ENCODE data around the gene MCMBP.
"Not testable (repeated sequence)": the region's sequence is repeated elsewhere in the genome, so short reads cannot be mapped to it uniquely, and the experiment has no call there.

MCMBP gene

GRCh38 chr10:119829429-119829828 is 43.2 kb downstream of the MCMBP start:
- DNase-seq (ENCODE audit: low read depth, low spot score), result no peak

DNA sequence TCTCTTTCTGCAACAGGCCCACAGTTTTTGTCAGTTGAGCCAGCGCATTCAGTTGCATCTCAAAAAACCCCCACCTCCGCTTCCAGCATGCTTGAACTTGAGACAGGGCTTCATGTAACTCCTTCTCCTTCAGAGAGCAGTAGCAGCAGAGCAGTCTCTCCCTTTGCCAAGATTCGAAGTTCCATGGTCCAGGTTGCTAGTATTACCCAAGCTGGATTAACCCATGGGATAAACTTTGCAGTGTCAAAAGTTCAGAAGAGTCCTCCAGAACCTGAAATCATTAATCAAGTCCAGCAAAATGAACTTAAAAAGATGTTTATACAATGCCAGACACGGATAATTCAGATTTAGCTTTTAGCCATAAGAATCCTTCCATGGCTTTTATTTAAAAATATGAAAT is 45.2 kb downstream of the MCMBP start:
- DNase-seq (ENCODE audit: low read depth, low spot score), result no peak

GRCh38 chr10:119826771-119827170 is 45.9 kb downstream of the MCMBP start:
- no peak for DNase-seq (ENCODE audit: low read depth, low spot score)

- no peak for DNase-seq (ENCODE audit: low read depth, low spot score)
Observed at GRCh38 chr10:119824299-119824698, 48.3 kb downstream of the MCMBP start.

GRCh38 chr10:119821182-119821581 is 51.5 kb downstream of the MCMBP start:
- no peak for DNase-seq (ENCODE audit: low read depth, low spot score)

DNA sequence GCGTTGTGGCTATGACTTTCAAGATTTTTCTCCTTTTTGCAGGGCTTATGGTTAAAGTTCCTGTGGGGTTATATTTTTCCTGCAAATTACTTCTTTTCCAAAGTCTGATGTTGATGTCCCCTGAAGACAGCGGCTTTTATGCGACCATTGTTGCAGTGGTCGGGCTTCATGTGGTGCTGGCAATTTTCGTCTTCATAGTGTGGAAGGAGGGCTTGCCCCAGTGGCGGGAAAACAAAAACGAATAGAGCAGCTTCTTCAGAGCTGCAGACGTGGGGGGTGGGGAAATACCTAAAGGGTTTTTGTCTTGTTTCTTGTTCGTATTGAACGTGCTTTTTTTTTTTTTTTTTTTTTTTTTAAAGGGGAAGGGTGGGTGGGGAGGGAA is 53.8 kb downstream of the MCMBP start:
- no peak for DNase-seq (ENCODE audit: low read depth, low spot score)

- DNase-seq (ENCODE audit: low read depth, low spot score), result no peak
Observed at GRCh38 chr10:119817991-119818888, 54.4 kb downstream of the MCMBP start.

DNA sequence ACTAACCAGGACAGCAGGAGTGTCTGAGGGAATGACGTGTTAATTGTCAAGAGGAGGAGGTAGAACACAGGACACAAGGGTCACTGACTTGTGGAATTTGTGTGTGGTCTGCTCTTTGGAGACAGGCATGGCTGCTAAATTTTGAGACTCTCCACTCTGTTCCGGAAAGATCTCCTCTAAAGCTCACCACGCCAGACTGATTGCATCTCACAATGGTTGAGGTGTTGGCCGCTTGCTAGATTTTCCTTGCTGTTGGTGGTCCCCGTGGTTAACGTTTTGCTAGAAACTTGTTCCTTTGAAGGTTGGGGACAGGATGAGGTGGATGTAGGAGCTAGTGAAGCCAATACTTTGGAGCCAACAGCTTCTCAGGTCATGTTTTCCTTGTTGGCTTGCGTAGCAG is 57.0 kb downstream of the MCMBP start:
- no peak for DNase-seq (ENCODE audit: low read depth, low spot score)

GRCh38 chr10:119812684-119813083 is 60.0 kb downstream of the MCMBP start:
- DNase-seq (ENCODE audit: low read depth, low spot score), result no peak

- no peak for DNase-seq (ENCODE audit: low read depth, low spot score)
Observed at GRCh38 chr10:119811122-119811521, 61.5 kb downstream of the MCMBP start.

GRCh38 chr10:119807960-119808697 is 64.5 kb downstream of the MCMBP start:
- no peak for DNase-seq (ENCODE audit: low read depth, low spot score)

- no peak for DNase-seq (ENCODE audit: low read depth, low spot score)
Observed at GRCh38 chr10:119806334-119807130, 66.1 kb downstream of the MCMBP start.

- no peak for DNase-seq (ENCODE audit: low read depth, low spot score)
Observed at GRCh38 chr10:119805702-119806230, 66.9 kb downstream of the MCMBP start.

DNA sequence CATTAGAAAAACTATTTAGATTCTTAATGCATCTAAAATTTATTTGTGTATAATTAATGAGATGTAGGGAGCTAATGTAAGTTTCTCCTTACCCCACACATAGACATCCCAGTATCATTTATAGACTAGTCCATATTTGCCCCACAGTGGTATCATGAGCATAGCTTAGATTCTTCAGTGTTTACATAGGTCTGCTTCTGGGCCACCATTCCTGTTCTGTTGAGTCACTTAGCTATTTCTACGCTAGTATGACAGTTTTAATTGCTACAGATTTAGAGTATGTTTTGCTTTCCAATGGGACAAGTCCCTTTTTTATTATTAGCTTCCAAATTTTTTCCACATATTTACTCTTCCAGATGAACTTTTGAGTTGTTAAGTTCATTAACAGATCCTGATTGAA is 69.4 kb downstream of the MCMBP start:
- DNase-seq (ENCODE audit: low read depth, low spot score), result no peak

GRCh38 chr10:119801998-119802538 is 70.6 kb downstream of the MCMBP start:
- DNase-seq (ENCODE audit: low read depth, low spot score), result no peak

GRCh38 chr10:119801176-119801575 is 71.5 kb downstream of the MCMBP start:
- DNase-seq (ENCODE audit: low read depth, low spot score), result no peak

DNA sequence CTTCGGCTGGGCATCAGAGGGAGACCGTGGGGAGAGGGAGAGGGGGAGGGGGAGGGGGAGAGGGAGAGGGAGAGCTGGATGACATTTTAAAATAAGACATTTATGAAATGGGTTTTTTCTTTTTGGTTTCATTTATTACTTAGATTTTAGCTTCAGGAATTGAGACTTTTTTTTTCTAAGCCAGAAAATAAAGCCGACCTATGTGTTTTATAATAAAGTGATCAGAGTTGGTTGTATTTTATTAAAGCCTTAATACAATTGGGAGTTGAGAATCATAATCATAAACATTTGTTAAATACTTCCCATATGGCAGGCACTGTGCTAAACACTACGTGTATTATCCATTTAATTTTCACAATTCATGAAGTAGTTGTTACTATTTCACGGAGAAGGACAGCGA is 76.6 kb downstream of the MCMBP start:
- DNase-seq (ENCODE audit: low read depth, low spot score), result no peak

DNA sequence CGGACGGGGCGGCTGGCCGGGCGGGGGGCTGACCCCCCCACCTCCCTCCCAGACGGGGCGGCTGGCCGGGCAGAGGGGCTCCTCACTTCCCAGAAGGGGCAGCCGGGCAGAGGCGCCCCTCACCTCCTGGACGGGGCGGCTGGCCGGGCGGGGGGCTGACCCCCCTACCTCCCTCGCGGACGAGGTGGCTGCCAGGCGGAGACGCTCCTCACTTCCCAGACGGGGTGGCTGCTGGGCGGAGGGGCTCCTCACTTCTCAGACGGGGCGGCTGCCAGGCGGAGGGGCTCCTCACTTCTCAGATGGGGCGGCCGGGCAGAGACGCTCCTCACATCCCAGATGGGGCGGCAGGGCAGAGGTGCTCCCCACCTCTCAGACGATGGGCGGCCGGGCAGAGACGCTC is 77.5 kb downstream of the MCMBP start:
- DNase-seq (ENCODE audit: low read depth, low spot score), result not testable (repeated sequence)

GRCh38 chr10:119786117-119786769 is 86.4 kb downstream of the MCMBP start:
- no peak for DNase-seq (ENCODE audit: low read depth, low spot score)

GRCh38 chr10:119784340-119785067 is 88.1 kb downstream of the MCMBP start:
- no peak for DNase-seq (ENCODE audit: low read depth, low spot score)

Measured in activated CD4-positive, CD25-positive, alpha-beta regulatory T cell treated with anti-CD3 and anti-CD28 coated beads, Interleukin-2, amount 50 U/mL, for 16 hours (primary cell).